Mucosa of stomach (tissue), 1 donor: ENCODE results near the gene WNT11.

ENCODE experiments used
- H3K27me3 ChIP-seq: one replicate; pipeline ENCODE4 v1.7.0; 2013; ENCODE audit warnings: mild to moderate bottlenecking, low read length; ENCODE audit not compliant: control insufficient read depth, insufficient read depth
- H3K36me3 ChIP-seq: one replicate; pipeline ENCODE4 v1.7.0; 2013; ENCODE audit warnings: low read length; ENCODE audit not compliant: control insufficient read depth, insufficient read depth
- H3K4me1 ChIP-seq: one replicate; pipeline ENCODE4 v1.7.0; 2013; ENCODE audit warnings: mild to moderate bottlenecking, low read length; ENCODE audit not compliant: control insufficient read depth, insufficient read depth
- H3K4me3 ChIP-seq: one replicate; pipeline ENCODE4 v1.7.0; 2013; ENCODE audit warnings: low read length
- H3K9ac ChIP-seq: one replicate; pipeline ENCODE4 v1.7.0; 2013; ENCODE audit warnings: mild to moderate bottlenecking, low read length, moderate library complexity
- H3K9me3 ChIP-seq: one replicate; pipeline ENCODE4 v1.7.0; 2013; ENCODE audit warnings: mild to moderate bottlenecking, low read length, moderate library complexity; ENCODE audit not compliant: control insufficient read depth
- donor health status: Pancreatic carcinoma.

WNT11 gene

GRCh38 chr11:76228071-76228874 is 22.0 kb upstream of the WNT11 start:
- H3K27me3 ChIP-seq, result no peaks in the 10 kb centered on the region
- H3K4me1 ChIP-seq, result no peaks in the 10 kb centered on the region
- no peak overlapping the region for H3K4me3 ChIP-seq
- H3K36me3 ChIP-seq, result no peaks in the 10 kb centered on the region
- no peak overlapping the region for H3K9ac ChIP-seq
- no peaks in the 10 kb centered on the region for H3K9me3 ChIP-seq

GRCh38 chr11:76226626-76227025 is 20.3 kb upstream of the WNT11 start:
- no peaks in the 10 kb centered on the region for H3K36me3 ChIP-seq
- H3K9ac ChIP-seq, result no peak overlapping the region
- no peaks in the 10 kb centered on the region for H3K27me3 ChIP-seq
- no peaks in the 10 kb centered on the region for H3K4me1 ChIP-seq
- H3K9me3 ChIP-seq, result no peaks in the 10 kb centered on the region
- H3K4me3 ChIP-seq, result no peak overlapping the region

- Histone ChIP-seq H3K4me3 (no peak overlapping the region), H3K36me3 (no peaks in the 10 kb centered on the region), H3K27me3 (no peaks in the 10 kb centered on the region), H3K9me3 (no peaks in the 10 kb centered on the region), H3K9ac (no peak overlapping the region), H3K4me1 (no peaks in the 10 kb centered on the region)
Observed at GRCh38 chr11:76225122-76225611, 18.9 kb upstream of the WNT11 start.

GRCh38 chr11:76224461-76225121 is 18.3 kb upstream of the WNT11 start:
- Histone ChIP-seq H3K9ac (no peak overlapping the region), H3K27me3 (no peaks in the 10 kb centered on the region), H3K4me3 (no peak overlapping the region), H3K4me1 (no peaks in the 10 kb centered on the region), H3K9me3 (no peaks in the 10 kb centered on the region), H3K36me3 (no peaks in the 10 kb centered on the region)

GRCh38 chr11:76221365-76221764 is 15.1 kb upstream of the WNT11 start:
- H3K4me1 ChIP-seq, result no peaks in the 10 kb centered on the region
- no peaks in the 10 kb centered on the region for H3K9me3 ChIP-seq
- no peak overlapping the region for H3K9ac ChIP-seq
- no peak overlapping the region for H3K4me3 ChIP-seq
- H3K36me3 ChIP-seq, result no peaks in the 10 kb centered on the region
- peaks cover 5% of the 10 kb centered on the region for H3K27me3 ChIP-seq

- H3K4me1 ChIP-seq, result no peaks in the 10 kb centered on the region
- peaks cover 5% of the 10 kb centered on the region for H3K27me3 ChIP-seq
- H3K4me3 ChIP-seq, result no peak overlapping the region
- H3K9ac ChIP-seq, result no peak overlapping the region
- H3K36me3 ChIP-seq, result no peaks in the 10 kb centered on the region
- H3K9me3 ChIP-seq, result no peaks in the 10 kb centered on the region
Observed at GRCh38 chr11:76219243-76219642, 12.9 kb upstream of the WNT11 start.

- no peaks in the 10 kb centered on the region for H3K9me3 ChIP-seq
- H3K4me3 ChIP-seq, result no peak overlapping the region
- no peaks in the 10 kb centered on the region for H3K36me3 ChIP-seq
- no peak overlapping the region for H3K9ac ChIP-seq
- peaks cover 7% of the 10 kb centered on the region for H3K27me3 ChIP-seq
- H3K4me1 ChIP-seq, result no peaks in the 10 kb centered on the region
Observed at GRCh38 chr11:76218449-76219178, 12.3 kb upstream of the WNT11 start.

GRCh38 chr11:76217653-76218160 is 11.4 kb upstream of the WNT11 start:
- no peak overlapping the region for H3K4me3 ChIP-seq
- peaks cover 16% of the 10 kb centered on the region for H3K27me3 ChIP-seq
- no peaks in the 10 kb centered on the region for H3K4me1 ChIP-seq
- H3K9me3 ChIP-seq, result no peaks in the 10 kb centered on the region
- no peak overlapping the region for H3K9ac ChIP-seq
- H3K36me3 ChIP-seq, result no peaks in the 10 kb centered on the region

- Histone ChIP-seq H3K4me1 (no peaks in the 10 kb centered on the region), H3K9ac (no peak overlapping the region), H3K9me3 (no peaks in the 10 kb centered on the region), H3K27me3 (peaks cover 25% of the 10 kb centered on the region), H3K4me3 (no peak overlapping the region), H3K36me3 (no peaks in the 10 kb centered on the region)
Observed at GRCh38 chr11:76216536-76217325, 10.4 kb upstream of the WNT11 start.

GRCh38 chr11:76215941-76216340 is 9.6 kb upstream of the WNT11 start:
- H3K4me3 ChIP-seq, result no peak overlapping the region
- H3K4me1 ChIP-seq, result no peaks in the 10 kb centered on the region
- no peaks in the 10 kb centered on the region for H3K36me3 ChIP-seq
- H3K9me3 ChIP-seq, result no peaks in the 10 kb centered on the region
- no peak overlapping the region for H3K9ac ChIP-seq
- peaks cover 33% of the 10 kb centered on the region for H3K27me3 ChIP-seq

GRCh38 chr11:76214968-76215548 is 8.8 kb upstream of the WNT11 start:
- no peaks in the 10 kb centered on the region for H3K9me3 ChIP-seq
- peaks cover 42% of the 10 kb centered on the region for H3K27me3 ChIP-seq
- peaks cover 1% of the 10 kb centered on the region for H3K4me1 ChIP-seq
- no peak overlapping the region for H3K9ac ChIP-seq
- no peak overlapping the region for H3K4me3 ChIP-seq
- no peaks in the 10 kb centered on the region for H3K36me3 ChIP-seq
